Subcutaneous adipose tissue (tissue), 4 donors: ENCODE measurements around the gene SLC12A8. TPM values are rescaled to one million over a fixed set of nuclear protein-coding genes. Genes with fewer than 3 reads are reported as not detected.

Experiments
- total RNA-seq, 4 donors: library from RNA; depleted of rRNA; stranded (reverse); fragments of >200 nt; gene quantifications; one replicate each; pipeline ENCODE4 v1.1.0, GENCODE V29; 2016
- TF ChIP-seq, protein P1 (sequence below): fragments of 450-650 bp; IDR thresholded peaks from one replicate; pipeline ENCODE4 v1.5.1; 2016; ENCODE audit warnings: low read depth, mild to moderate bottlenecking, control low read depth, antibody characterized with exemption, moderate library complexity

SLC12A8 gene
- total RNA-seq, 4 donors from 2014 or later, result 0.66 to 1.0 TPM; not detected in 2

DNA sequence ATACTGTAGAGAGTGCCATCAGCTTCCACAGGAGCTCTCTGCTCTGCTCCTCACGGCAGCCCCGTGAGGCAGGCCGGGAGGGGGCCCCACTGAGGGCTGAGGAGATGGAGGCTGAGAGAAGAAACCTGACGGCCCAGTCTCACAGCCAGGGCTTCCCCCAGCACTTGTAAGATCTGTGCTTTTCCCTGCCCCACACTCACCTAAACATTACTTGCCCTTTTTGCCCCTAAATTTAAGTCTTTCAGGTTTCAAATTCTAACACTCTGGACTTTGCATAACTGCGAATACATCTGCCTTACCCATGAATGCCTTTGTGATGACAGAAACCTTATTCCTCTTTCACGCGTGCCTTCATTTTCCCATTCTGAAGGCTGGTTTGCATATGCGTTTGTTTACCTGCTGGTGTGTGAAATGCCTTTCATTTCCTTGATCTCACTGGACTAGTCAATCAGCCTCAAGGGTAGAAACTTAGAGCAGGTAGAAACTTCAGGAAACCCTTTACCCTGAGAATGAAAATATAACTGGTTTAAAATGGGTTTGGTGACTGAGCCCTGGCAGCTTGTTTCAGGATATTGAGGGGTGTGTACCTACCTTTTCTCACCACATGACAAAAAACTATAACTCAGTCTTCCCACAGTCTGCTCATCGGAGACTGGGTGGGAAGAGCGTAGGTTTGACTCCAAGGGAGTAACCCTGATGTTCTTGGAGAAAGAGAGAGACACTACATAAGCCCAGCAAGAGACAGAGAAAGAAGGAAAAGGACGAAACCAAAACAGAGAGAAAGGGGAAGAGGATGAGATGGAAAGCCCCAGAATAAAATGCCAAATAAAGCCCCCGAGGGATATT, 20.1 kb downstream of the SLC12A8 start:
- TF ChIP-seq, protein P1, sequence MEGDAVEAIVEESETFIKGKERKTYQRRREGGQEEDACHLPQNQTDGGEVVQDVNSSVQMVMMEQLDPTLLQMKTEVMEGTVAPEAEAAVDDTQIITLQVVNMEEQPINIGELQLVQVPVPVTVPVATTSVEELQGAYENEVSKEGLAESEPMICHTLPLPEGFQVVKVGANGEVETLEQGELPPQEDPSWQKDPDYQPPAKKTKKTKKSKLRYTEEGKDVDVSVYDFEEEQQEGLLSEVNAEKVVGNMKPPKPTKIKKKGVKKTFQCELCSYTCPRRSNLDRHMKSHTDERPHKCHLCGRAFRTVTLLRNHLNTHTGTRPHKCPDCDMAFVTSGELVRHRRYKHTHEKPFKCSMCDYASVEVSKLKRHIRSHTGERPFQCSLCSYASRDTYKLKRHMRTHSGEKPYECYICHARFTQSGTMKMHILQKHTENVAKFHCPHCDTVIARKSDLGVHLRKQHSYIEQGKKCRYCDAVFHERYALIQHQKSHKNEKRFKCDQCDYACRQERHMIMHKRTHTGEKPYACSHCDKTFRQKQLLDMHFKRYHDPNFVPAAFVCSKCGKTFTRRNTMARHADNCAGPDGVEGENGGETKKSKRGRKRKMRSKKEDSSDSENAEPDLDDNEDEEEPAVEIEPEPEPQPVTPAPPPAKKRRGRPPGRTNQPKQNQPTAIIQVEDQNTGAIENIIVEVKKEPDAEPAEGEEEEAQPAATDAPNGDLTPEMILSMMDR, result no peak

DNA sequence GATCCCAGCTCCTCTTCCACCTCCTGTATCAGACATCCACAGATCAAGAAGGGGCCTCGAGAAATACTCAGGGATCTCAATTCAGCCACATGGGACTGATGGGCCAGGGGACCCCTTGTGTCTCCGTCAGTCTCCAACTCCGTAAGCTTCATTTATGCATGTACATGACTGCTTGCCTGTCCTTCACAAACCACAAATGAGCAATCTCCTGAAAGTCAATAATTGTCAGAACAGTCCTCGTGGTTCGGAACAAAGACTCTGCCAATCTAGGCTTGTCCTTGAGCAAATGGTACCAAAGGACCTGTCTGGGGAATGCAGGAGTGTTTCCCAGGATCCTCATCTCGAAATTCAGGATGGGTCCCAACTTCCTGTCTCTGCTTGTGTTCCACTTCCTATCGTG, 20.8 kb downstream of the SLC12A8 start:
- TF ChIP-seq, protein P1, result no peak

DNA sequence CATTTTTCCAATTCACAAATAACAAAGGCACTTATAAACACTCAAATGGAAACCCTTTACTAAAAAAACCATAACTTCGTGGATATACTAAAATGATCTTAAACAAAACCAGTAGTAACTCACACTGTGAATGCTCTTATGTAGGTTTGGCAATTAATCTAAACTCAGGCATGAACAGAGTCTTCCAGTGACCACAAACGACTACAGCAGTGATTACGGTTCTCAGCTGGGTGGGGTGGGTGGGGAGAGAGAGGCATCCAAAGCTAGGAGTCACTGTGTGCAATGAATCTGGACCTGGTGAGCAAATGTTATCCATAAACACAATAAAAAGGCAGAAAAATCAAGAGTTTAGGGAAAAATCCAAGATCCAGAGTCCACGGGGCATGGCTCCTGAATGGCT, 21.3 kb downstream of the SLC12A8 start:
- TF ChIP-seq, protein P1, result no peak

DNA sequence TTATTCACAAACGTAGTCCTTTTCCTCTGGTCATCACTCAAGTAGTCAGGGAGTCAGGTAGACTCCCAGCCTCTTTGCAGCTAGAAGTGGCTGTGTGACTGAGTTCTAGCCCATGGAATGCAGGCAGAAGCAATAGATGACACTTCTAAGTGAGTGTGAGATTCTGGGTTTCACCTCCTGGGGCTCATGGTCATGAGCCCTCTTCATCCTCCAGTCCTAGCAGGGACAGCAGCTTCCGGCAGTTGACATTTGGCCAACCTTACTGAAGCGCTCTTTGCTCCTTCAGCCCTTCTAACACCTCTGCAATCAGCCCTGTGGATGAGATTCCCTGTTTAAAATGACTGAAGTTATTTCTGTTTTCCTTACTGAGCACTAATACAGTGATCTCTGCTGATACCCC, 21.8 kb downstream of the SLC12A8 start:
- TF ChIP-seq, protein P1, result no peak

DNA sequence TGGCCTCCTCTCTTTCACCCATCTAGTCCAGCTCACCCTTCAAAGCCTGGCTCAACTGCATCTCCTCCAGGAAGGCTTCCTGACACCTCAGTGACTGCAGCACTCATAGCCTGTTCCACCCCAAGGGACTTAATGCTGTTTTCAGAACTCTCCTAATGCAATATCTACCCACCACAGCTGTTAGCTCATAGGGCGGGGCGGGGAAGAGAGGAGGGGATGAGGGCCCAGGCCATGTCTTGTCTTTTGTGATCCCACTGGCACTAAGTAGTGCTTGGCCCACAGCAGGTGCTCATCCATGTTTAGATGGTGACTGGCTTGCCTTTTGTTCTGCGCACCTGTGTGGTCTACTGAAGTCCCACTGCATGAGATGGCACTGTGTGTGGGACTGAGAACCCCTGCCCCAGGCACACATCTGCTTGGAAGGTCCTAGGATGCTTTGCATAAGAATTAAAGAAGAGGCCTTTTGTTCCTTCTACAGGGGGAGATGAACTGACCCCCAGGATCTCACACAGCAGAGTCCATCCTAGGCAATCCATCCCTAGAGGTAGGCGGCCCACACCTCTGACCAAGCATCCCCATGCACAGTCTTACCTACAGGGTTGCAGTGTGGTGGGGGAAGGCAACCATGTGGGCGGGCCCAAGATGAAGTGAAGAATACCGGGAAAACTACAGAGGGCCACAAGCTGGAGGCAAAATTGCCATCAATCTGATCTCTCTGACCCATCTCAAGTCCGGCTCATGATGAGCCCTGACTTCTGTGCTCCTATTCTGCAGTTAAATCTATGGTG, 23.0 kb downstream of the SLC12A8 start:
- TF ChIP-seq, protein P1, result no peak

DNA sequence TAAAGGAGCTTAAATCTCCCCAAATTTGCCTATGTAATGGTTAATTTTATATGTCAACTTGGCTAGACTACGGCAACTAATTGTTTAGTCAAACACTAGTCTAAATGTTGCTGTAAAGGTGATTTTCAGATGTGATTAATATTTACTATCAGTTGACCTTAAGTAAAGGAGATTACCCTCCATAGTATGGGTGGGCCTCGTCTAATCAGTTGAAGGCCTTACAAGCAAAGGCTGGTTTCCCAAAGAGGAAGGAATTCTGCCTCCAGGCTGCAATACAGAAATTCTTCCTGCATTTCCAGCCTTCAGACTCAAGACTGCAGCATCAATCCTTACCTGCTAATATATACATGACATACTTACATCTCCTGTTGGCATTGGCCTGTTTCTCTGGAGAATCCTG, 23.6 kb downstream of the SLC12A8 start:
- TF ChIP-seq, protein P1, result no peak

DNA sequence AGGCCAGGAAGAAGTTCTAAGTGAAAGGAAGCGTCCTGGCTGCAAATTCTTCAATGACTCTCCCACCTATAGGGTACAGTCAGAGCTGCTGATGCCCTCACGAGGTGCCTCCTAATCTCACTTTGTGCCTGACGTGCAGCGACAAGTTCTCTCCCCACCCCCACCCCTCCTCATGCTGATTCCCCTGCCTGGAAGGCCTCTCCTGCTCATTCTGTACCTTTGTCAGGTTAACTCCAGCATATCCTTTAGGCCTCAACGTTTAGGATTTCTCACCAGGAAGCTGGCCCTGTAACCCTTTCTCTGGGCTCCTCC, 25.0 kb downstream of the SLC12A8 start:
- TF ChIP-seq, protein P1, result no peak
